ENCODE measurements around the gene MRI1. TPM values are rescaled to one million over a fixed set of nuclear protein-coding genes. Genes with fewer than 3 reads are reported as not detected.

MRI1 gene
- total and polyA plus RNA-seq, 4 donors = 23.5 to 63.2 (median 29.9) TPM

DNA sequence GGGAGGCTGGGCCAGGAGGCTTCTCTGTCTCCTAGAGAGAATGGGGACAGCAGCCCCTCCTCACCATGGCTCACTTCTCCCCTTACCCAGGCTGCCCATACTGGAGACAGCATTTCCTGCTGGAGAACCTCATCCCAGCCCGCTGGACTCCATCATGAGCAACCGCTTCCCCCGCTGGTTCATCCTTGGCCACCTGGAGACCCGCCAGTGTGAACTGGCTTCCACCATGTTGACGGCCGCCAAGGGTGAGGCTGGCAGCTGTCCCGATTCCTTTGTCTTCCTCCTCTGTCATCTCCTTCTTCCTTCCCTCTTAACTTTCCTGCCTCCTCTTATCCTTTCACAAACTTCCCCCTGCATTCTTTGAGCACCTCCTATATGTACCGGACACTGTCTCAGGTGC is 58.9 kb downstream of the MRI1 start:
- ATAC-seq (ENCODE audit: insufficient read depth, low FRiP score) = no peak
- 64 to 68% methylated on average over 8 of the region's 8 CpGs for WGBS, 2 donors
- no peak for TF ChIP-seq CTCF (IDR thresholded peaks at IDR 0.05; ENCODE audit: control extremely low read depth, extremely low read depth)
- H3K4me1 ChIP-seq (ENCODE audit: control insufficient read depth in 5 of 5, insufficient read depth in 5 of 5, low read length in 5 of 5) = peaks cover 0 to 4% (median 0%) of the 10 kb centered on the region in 5 donors
- H3K9me3 ChIP-seq (ENCODE audit: control insufficient read depth in 4 of 4, insufficient read depth in 3 of 4, low read length in 3 of 4) = no peaks in the 10 kb centered on the region
- no peak overlapping the region for H3K9ac ChIP-seq (ENCODE audit: insufficient read depth in 1 of 2, low read length in 2 of 2)
- H3K27me3 ChIP-seq (ENCODE audit: control insufficient read depth in 3 of 3, insufficient read depth in 3 of 3, low read length in 2 of 3) = no peaks in the 10 kb centered on the region
- peaks cover 0 to 14% (median 12%) of the 10 kb centered on the region in 4 donors for H3K36me3 ChIP-seq (ENCODE audit: control insufficient read depth in 4 of 4, insufficient read depth in 4 of 4, low read length in 4 of 4)
- no peak overlapping the region for H3K4me3 ChIP-seq
- DNase-seq = no peak
- no peak overlapping the region for H3K27ac ChIP-seq (ENCODE audit: low read depth in 1 of 2, low read length in 1 of 2)

Small RNA genes lying within 50 kb of the gene (small RNA-seq; reads per million reads assigned to genes)
- gene RN7SL619P (ENCODE audit: low replicate concordance) = not detected

Other genes starting within 250 kb of the MRI1 start
- 10 to 100 TPM; 62.6 to 65.8 TPM for gene C19orf53, start 9.9 kb downstream of the MRI1 start, total RNA-seq
- 100 to 1,000 TPM; 157 to 251 TPM for gene C19orf53, start 9.9 kb downstream of the MRI1 start, polyA plus RNA-seq
- 10 to 100 TPM in 1 of 2 donors, 1 to 10 TPM in 1; 7.6 to 10.5 TPM for gene ZSWIM4, start 30.9 kb downstream of the MRI1 start, total RNA-seq
- gene ZSWIM4, start 30.9 kb downstream of the MRI1 start, polyA plus RNA-seq = 10 to 100 TPM in 1 of 2 donors, 1 to 10 TPM in 1; 3.7 to 10.0 TPM
- 1 to 10 TPM in 1 of 2 donors, not detected in 1; 1.5 TPM for gene NANOS3, start 112.6 kb downstream of the MRI1 start, total RNA-seq
- under 1 TPM; 0.81 to 0.82 TPM for gene NANOS3, start 112.6 kb downstream of the MRI1 start, polyA plus RNA-seq
- 1 to 10 TPM; 2.9 to 3.0 TPM for gene BRME1, start 141.6 kb downstream of the MRI1 start, total RNA-seq
- 1 to 10 TPM; 1.3 to 3.2 TPM for gene BRME1, start 141.6 kb downstream of the MRI1 start, polyA plus RNA-seq
- gene CC2D1A, start 141.7 kb downstream of the MRI1 start, total RNA-seq = 10 to 100 TPM; 19.9 to 39.5 TPM
- 10 to 100 TPM; 19.3 to 38.9 TPM for gene CC2D1A, start 141.7 kb downstream of the MRI1 start, polyA plus RNA-seq
- gene PODNL1, start 173.9 kb downstream of the MRI1 start, total RNA-seq = 1 to 10 TPM in 1 of 2 donors, under 1 TPM in 1; 0.88 to 6.4 TPM
- gene PODNL1, start 173.9 kb downstream of the MRI1 start, polyA plus RNA-seq = under 1 TPM; 0.55 to 0.95 TPM
- 10 to 100 TPM; 13.8 to 37.9 TPM for gene DCAF15, start 188.0 kb downstream of the MRI1 start, total RNA-seq
- gene DCAF15, start 188.0 kb downstream of the MRI1 start, polyA plus RNA-seq = 10 to 100 TPM; 29.0 to 56.1 TPM
- 10 to 100 TPM; 10.1 to 18.6 TPM for gene RFX1, start 241.8 kb downstream of the MRI1 start, total RNA-seq
- gene RFX1, start 241.8 kb downstream of the MRI1 start, polyA plus RNA-seq = 1 to 10 TPM; 5.7 to 5.9 TPM

All from lung (tissue), 13 donors.